Measurements from ENCODE around the gene TBC1D22B. TPM values are rescaled to one million over a fixed set of nuclear protein-coding genes. Genes with fewer than 3 reads are reported as not detected.
"Not testable (repeated sequence)": the region's sequence is repeated elsewhere in the genome, so short reads cannot be mapped to it uniquely, and the experiment has no call there.

The TBC1D22B gene
- total and polyA plus RNA-seq, 9 of the 15 experiments (the other 6 are each of a cell fraction or from before 2014, with no cell fraction given) = 4.8 to 24.2 (median 13.5) TPM

GRCh38 chr6:37345804-37346203 is 88.2 kb downstream of the TBC1D22B start:
- BruUV-seq (replicated peaks); H3K79me2 ChIP-seq (ENCODE audit: control insufficient read depth, insufficient read depth, low read length); FAIRE-seq; H3K4me2 ChIP-seq (ENCODE audit: insufficient read depth, low read length); H3K9me3 ChIP-seq (replicated peaks; ENCODE audit: control insufficient read depth, insufficient read depth, low read depth, low read length); H3K4me3 ChIP-seq; ATAC-seq; DNase-seq (ENCODE audit: extremely low read depth in 1 of 4, low spot score in 3 of 4); H3K9me1 ChIP-seq (ENCODE audit: control insufficient read depth, insufficient read depth, low read length); H3K9ac ChIP-seq (ENCODE audit: insufficient read depth in 1 of 2, low read depth in 2 of 2, low read length in 2 of 2); POLR2A ChIA-PET; H3K36me3 ChIP-seq (ENCODE audit: control insufficient read depth, insufficient read depth, low read length); H4K20me1 ChIP-seq (replicated peaks; ENCODE audit: control insufficient read depth, insufficient read depth, low read length); in situ Hi-C loops (cut with MboI); H3K4me1 ChIP-seq (replicated peaks in 1 of 2; ENCODE audit: control insufficient read depth in 2 of 2, insufficient read depth in 2 of 2, low read length in 2 of 2); H3K27ac ChIP-seq (ENCODE audit: extremely low read depth, low read depth, low read length); intact Hi-C loops (cut with micrococcal nuclease); H2AFZ ChIP-seq (ENCODE audit: low read depth, low read length): not testable (repeated sequence)
- H3K27me3 ChIP-seq (ENCODE audit: control insufficient read depth in 2 of 2, insufficient read depth in 2 of 2, low read length in 2 of 2) = peaks cover 11 to 12% of the 10 kb centered on the region in 2 experiments; a peak in 3 of 5 replicates
- CTCF ChIA-PET (ENCODE audit: low intra/inter-chr PET ratio) = interaction anchor here (0.6 kb wide), 1 partner anchor 761 kb away, joined by 3 read pairs; no protein-coding TSS in a partner anchor
- peak in 1 of 2 experiments; percentile 39 for TF ChIP-seq AFF1 (IDR thresholded peaks at IDR 0.05; ENCODE audit: low read depth in 1 of 2, partially characterized antibody in 2 of 2)
- 8% methylated on average over 2 of the region's 3 CpGs for WGBS (ENCODE audit: insufficient coverage, low coverage, missing lambda C conversion rate)
